GM12878 (cell line): ENCODE data around the gene TOMM40L. TPM values are rescaled to one million over a fixed set of nuclear protein-coding genes. Genes with fewer than 3 reads are reported as not detected.

Experiments
- ATAC-seq: fragments of 200-7000 bp; cut with Tn5 transposase; 3 replicates; pipeline ENCODE4 v1.9.1; 2020; ENCODE audit warnings: mild to moderate bottlenecking, moderate library complexity
- Bru-seq: library from RNA; stranded (reverse); fragments of 400-500 nt; gene quantifications from one replicate; lab custom pipeline; 2021; lab: Mats Ljungman, UMichigan
- BruChase-seq, 2 experiments: library from RNA; stranded (reverse); fragments of 400-500 nt; gene quantifications; one replicate each; lab custom pipeline; 2021; lab: Mats Ljungman, UMichigan
- BruUV-seq: library from RNA; stranded (reverse); fragments of 400-500 nt; replicated peaks from 2 replicates; lab custom pipeline; 2021; lab: Mats Ljungman, UMichigan
- CTCF ChIA-PET: fragments of 300-600 bp; sonication (Branson Sonifier 250); formaldehyde crosslinking; extraction: SDS; loops from one replicate; lab custom pipeline; 2021; ENCODE audit warnings: inconsistent platforms; lab: Yijun Ruan, JAX
- POLR2A ChIA-PET: fragments of 350-600 bp; formaldehyde crosslinking; extraction: SDS; loops from one replicate; lab custom pipeline; 2021; ENCODE audit warnings: inconsistent platforms; lab: Charles Lee
- RAD21 ChIA-PET: fragments of 300-600 bp; sonication (Branson Sonifier 250); formaldehyde crosslinking; loops from one replicate; lab custom pipeline; 2023; ENCODE audit warnings: antibody characterized with exemption; ENCODE audit not compliant: unreplicated experiment; lab: Charles Lee
- SMC1A ChIA-PET: fragments of 300-600 bp; sonication (Branson Sonifier 250); formaldehyde crosslinking; loops from one replicate; lab custom pipeline; 2023; ENCODE audit not compliant: unreplicated experiment, uncharacterized antibody; lab: Charles Lee
- DNase-seq: peaks from one replicate; pipeline ENCODE4 v3.0.0-alpha.2; 2011; ENCODE audit warnings: low read depth, low spot score
- FAIRE-seq: peaks from 3 replicates; lab custom pipeline; 2011; peaks lifted over from hg19 to GRCh38; lab: Jason Lieb, UNC
- H2AFZ ChIP-seq: 2 replicates; pipeline ENCODE4 v1.6.0; 2011; ENCODE audit warnings: low read depth, low read length, control low read depth; ENCODE audit not compliant: control insufficient read depth
- H3K27ac ChIP-seq: 2 replicates; pipeline ENCODE4 v1.5.1; 2011; ENCODE audit warnings: control low read depth; ENCODE audit not compliant: control insufficient read depth, insufficient read depth
- H3K27me3 ChIP-seq, 2 experiments: replicated peaks in 1 of 2; 2 replicates each; pipeline versions ENCODE4 v1.6.0 to v1.6.1; 2011; ENCODE audit warnings: low read length in 1 of 2; ENCODE audit not compliant: control insufficient read depth in 2 of 2, insufficient read depth in 2 of 2
- H3K36me3 ChIP-seq, 2 experiments: 2 replicates each; pipeline ENCODE4 v1.5.1; 2011; ENCODE audit warnings: low read length in 1 of 2; ENCODE audit not compliant: control insufficient read depth in 2 of 2, insufficient read depth in 2 of 2
- H3K4me1 ChIP-seq: 2 replicates; pipeline ENCODE4 v1.6.1; 2011; ENCODE audit warnings: mild to moderate bottlenecking, low read length, moderate library complexity, mixed read lengths; ENCODE audit not compliant: control insufficient read depth, insufficient read depth
- H3K4me2 ChIP-seq: 2 replicates; pipeline ENCODE4 v1.6.0; 2011; ENCODE audit warnings: control low read depth; ENCODE audit not compliant: control insufficient read depth, insufficient read depth
- H3K4me3 ChIP-seq: fragments of 200-600 bp; sonication (generic); 2 replicates; pipeline ENCODE4 v1.5.1; 2016
- H3K79me2 ChIP-seq: 2 replicates; pipeline ENCODE4 v1.6.0; 2011; ENCODE audit warnings: low read length; ENCODE audit not compliant: control insufficient read depth, insufficient read depth
- H3K9ac ChIP-seq: 2 replicates; pipeline ENCODE4 v1.8.0; 2011; ENCODE audit warnings: low read length, control low read depth, mixed read lengths; ENCODE audit not compliant: control insufficient read depth, insufficient read depth
- H3K9me3 ChIP-seq: replicated peaks from 3 replicates; pipeline ENCODE4 v1.5.1; 2011; ENCODE audit warnings: mild to moderate bottlenecking, low read length; ENCODE audit not compliant: control insufficient read depth, insufficient read depth
- H4K20me1 ChIP-seq: 2 replicates; pipeline ENCODE4 v1.6.0; 2011; ENCODE audit not compliant: control insufficient read depth, insufficient read depth
- ATF7 ChIP-seq: fragments of 450-650 bp; IDR thresholded peaks from 2 replicates; pipeline ENCODE4 v1.6.1; 2016; ENCODE audit warnings: low read depth, mild to moderate bottlenecking
- CBX5 ChIP-seq: sonication (generic); IDR thresholded peaks from 2 replicates; pipeline ENCODE4 v1.6.1; 2016; ENCODE audit warnings: low read depth, moderate library complexity, mild to moderate bottlenecking, inconsistent platforms
- CREB1 ChIP-seq: IDR thresholded peaks from 2 replicates; pipeline ENCODE4 v1.6.1; 2012; ENCODE audit warnings: low read depth, mild to moderate bottlenecking, inconsistent platforms
- ESRRA ChIP-seq: IDR thresholded peaks from 2 replicates; pipeline ENCODE4 v1.6.1; 2012; ENCODE audit warnings: mild to moderate bottlenecking, low read length, improper control_type of control experiment
- HDGF ChIP-seq: fragments of 450-650 bp; IDR thresholded peaks from 2 replicates; pipeline ENCODE4 v1.6.1; 2016; ENCODE audit warnings: antibody characterized with exemption
- NFYA ChIP-seq: IDR thresholded peaks from 2 replicates; pipeline ENCODE4 v1.6.1; 2011; ENCODE audit warnings: low read depth, mild to moderate bottlenecking, low read length, improper control_type of control experiment, borderline replicate concordance
- RAD21 ChIP-seq: IDR thresholded peaks from 2 replicates; pipeline ENCODE4 v1.6.1; 2011; ENCODE audit warnings: mild to moderate bottlenecking, low read depth, low read length, moderate library complexity; ENCODE audit not compliant: insufficient read depth
- SIX5 ChIP-seq: IDR thresholded peaks from 2 replicates; pipeline ENCODE4 v1.6.1; 2011; ENCODE audit warnings: mild to moderate bottlenecking, low read depth, low read length, moderate library complexity; ENCODE audit not compliant: severe bottlenecking
- SKIL ChIP-seq: fragments of 450-650 bp; IDR thresholded peaks from 2 replicates; pipeline ENCODE4 v1.6.1; 2017; ENCODE audit warnings: mild to moderate bottlenecking, low read depth, inconsistent platforms; ENCODE audit not compliant: poor library complexity, severe bottlenecking
- STAT1 ChIP-seq: fragments of 450-650 bp; conservative IDR thresholded peaks from 2 replicates; pipeline ENCODE4 v1.6.1; 2014; ENCODE audit warnings: antibody characterized with exemption, mild to moderate bottlenecking
- YY1 ChIP-seq: IDR thresholded peaks from 2 replicates; pipeline ENCODE4 v1.6.1; 2011; ENCODE audit warnings: low read depth, mild to moderate bottlenecking, low read length
- ZNF622 ChIP-seq: fragments of 450-650 bp; IDR thresholded peaks from 2 replicates; pipeline ENCODE4 v1.6.1; 2017; ENCODE audit warnings: mild to moderate bottlenecking, inconsistent platforms
- WGBS: methylation state at CpG from one replicate; pipeline ENCODE4 v1.1.6; 2016; ENCODE audit warnings: low lambda C conversion rate; ENCODE audit not compliant: insufficient replicate concordance, insufficient coverage; ENCODE audit errors: missing lambda C conversion rate; 5-methylcytosine and 5-hydroxymethylcytosine counted together
- in situ Hi-C: fragments of 300-500 bp; cut with MboI; formaldehyde crosslinking; loops from 9 replicates; pipeline ENCODE4 v1.14.3; 2018; ENCODE audit warnings: mixed read lengths
- intact Hi-C: fragments of 100-400 bp; cut with micrococcal nuclease; formaldehyde crosslinking; loops from one replicate; pipeline ENCODE4 v1.14.2; 2022; ENCODE audit not compliant: unreplicated experiment
- long read RNA-seq, 2 experiments: library from polyadenylated mRNA; unstranded; transcript quantifications; one replicate each; pipeline ENCODE4 v2.0.0, GENCODE V29; 2019 to 2020
- polyA minus RNA-seq, 3 experiments: library from RNA; depleted of rRNA, polyadenylated mRNA; stranded (reverse); fragments of >200 nt; gene quantifications; 2 replicates each; pipeline ENCODE4 v1.2.3, GENCODE V29; 2011
- polyA plus RNA-seq, 11 experiments: library from polyadenylated mRNA; depleted of rRNA in 4 of 11; unstranded in 6 of 11; stranded (reverse) in 5 of 11; fragments of >200 nt; fragmentation: Nextera tagmentation in 4 of 11; fragmentation: Illumina TruSeq in 1 of 11; extraction: Ambion mirVana in 4 of 11; extraction: Trizol in 1 of 11; gene quantifications; 1 replicate in 1 of 11; 2 replicates in 10 of 11; pipeline versions ENCODE4 v1.2.1 to v1.2.3, GENCODE V29; 2011 to 2016; ENCODE audit warnings: inconsistent platforms in 2 of 11, missing spikeins in 2 of 11, low read depth in 1 of 11
- total RNA-seq, 4 experiments: library from RNA; depleted of rRNA in 3 of 4; stranded (reverse); fragments of >200 nt in 3 of 4; fragmentation: Illumina TruSeq in 1 of 4; extraction: Trizol in 1 of 4; gene quantifications; 2 replicates each; pipeline versions ENCODE4 v1.2.1 to v1.2.3, GENCODE V29; 2013 to 2021
- TF ChIP-seq, protein P1 (sequence below), 3 experiments: IDR thresholded peaks in 2 of 3; conservative IDR thresholded peaks in 1 of 3; 2 replicates each; pipeline ENCODE4 v1.5.1; 2011; ENCODE audit warnings: low read depth in 3 of 3, low read length in 3 of 3, mild to moderate bottlenecking in 3 of 3, control low read depth in 2 of 3, moderate library complexity in 2 of 3, inconsistent platforms in 1 of 3, mixed read lengths in 1 of 3; ENCODE audit not compliant: control insufficient read depth in 2 of 3, insufficient read depth in 1 of 3; ENCODE audit errors: extremely low read depth in 1 of 3

The TOMM40L gene
- 11.8 and 13.6 TPM in 2 replicates for total RNA-seq (2013; cell fraction: nucleolus; rRNA removed)
- total RNA-seq (2014; rRNA removed): 16.6 and 17.5 TPM in 2 replicates
- total RNA-seq (2014; rRNA removed; fragmentation: Illumina TruSeq; extraction: Trizol): 15.3 and 15.5 TPM in 2 replicates
- total RNA-seq (2021): 18.1 and 21.6 TPM in 2 replicates
- polyA plus RNA-seq (2011; ENCODE audit: low read depth): 5.1 TPM
- polyA plus RNA-seq (2011; rRNA removed): 8.3 and 10.6 TPM in 2 replicates
- polyA plus RNA-seq (2011; cell fraction: cytosol; rRNA removed): 11.9 and 15.1 TPM in 2 replicates
- polyA plus RNA-seq (2011; cell fraction: nucleus; rRNA removed): 21.5 and 22.5 TPM in 2 replicates
- polyA plus RNA-seq (2012): 5.9 and 6.9 TPM in 2 replicates
- 16.5 and 18.5 TPM in 2 replicates for polyA plus RNA-seq (2014; fragmentation: Illumina TruSeq; extraction: Trizol)
- polyA plus RNA-seq (2014; fragmentation: Nextera tagmentation; extraction: Ambion mirVana): 1 to 10 TPM; 5.9 to 10.0 TPM
- polyA plus RNA-seq (2014; rRNA removed): 18.6 and 21.1 TPM in 2 replicates
- 10 to 100 TPM; 12.5 to 16.0 TPM for polyA plus RNA-seq (2016; fragmentation: Nextera tagmentation; extraction: Ambion mirVana)
- 20.1 and 26.5 TPM in 2 replicates for polyA minus RNA-seq (2011; rRNA and poly(A)+ RNA removed)
- polyA minus RNA-seq (2011; cell fraction: cytosol; rRNA and poly(A)+ RNA removed): 4.8 and 7.1 TPM in 2 replicates
- 11.8 and 26.9 TPM in 2 replicates for polyA minus RNA-seq (2011; cell fraction: nucleus; rRNA and poly(A)+ RNA removed)
- percentile 63 among the genes with signal in this experiment for Bru-seq, nascent RNA
- percentile 57 among the genes with signal in this experiment for BruChase-seq, experiment 1, labeled RNA remaining after a 6-hour chase
- BruChase-seq, experiment 2, labeled RNA remaining after a 2-hour chase: percentile 60 among the genes with signal in this experiment
- long read RNA-seq, experiment 1: 0 reads
- long read RNA-seq, experiment 2, partial matches to known transcripts: 0 of 3 reads
- long read RNA-seq, experiment 2, other reads (novel, unspliced or antisense): 3 of 3 reads

DNA sequence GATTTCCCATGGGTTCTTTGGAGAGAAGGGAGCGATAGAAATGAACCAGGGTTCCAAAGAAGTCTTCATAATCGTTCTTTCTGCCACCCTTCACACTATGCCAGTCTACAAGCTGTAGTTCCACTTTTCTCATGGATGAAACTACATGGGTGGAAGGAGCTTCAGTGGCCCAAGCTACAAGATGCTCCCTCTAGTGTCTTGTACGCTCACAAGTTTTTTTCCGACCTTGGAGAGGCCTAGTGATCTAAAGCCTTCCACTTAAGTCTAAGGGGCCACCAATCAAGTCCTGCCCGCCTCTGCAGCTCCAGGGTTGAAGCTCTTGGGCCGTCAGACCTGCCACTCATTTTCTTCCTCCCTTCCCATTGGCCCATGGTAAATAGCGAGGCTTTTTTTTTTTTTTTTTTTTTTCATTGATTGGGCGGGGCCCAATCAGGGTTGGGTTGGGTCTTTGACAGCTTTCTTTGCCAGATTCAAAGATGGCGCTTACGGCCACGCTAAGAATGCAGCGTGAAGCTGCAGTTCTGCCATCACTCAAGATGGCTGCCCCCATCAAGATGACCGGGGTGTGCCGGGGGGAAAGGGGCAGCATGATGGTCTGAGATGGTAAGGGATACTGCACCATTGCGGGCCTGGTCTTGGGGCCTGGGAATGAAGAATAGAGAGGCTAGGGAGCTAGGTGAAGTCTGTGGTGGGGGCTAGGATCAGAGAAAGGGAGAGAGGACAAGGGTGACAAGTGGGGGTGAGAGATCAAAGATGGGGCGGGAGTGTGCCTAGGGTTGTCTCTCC lies at the start of gene TOMM40L:
TSS of gene TOMM40L (plus strand) at position 527 of the 786 bp plus-strand sequence. CDS start 430 bp downstream, outside the sequence.
- H3K9ac ChIP-seq: peak within 1 kb of the TSS; percentile 77
- in situ Hi-C loops (loop anchor here (5.0 kb wide), 2 partner anchors 67 to 157 kb away; no protein-coding TSS in a partner anchor), intact Hi-C loops (loop anchor here (1.0 to 5.0 kb wide), 4 partner anchors 23 to 82 kb away; partner anchors contain the start of genes MPZ and NDUFS2)
- ChIA-PET RAD21 (interaction anchor here (0.7 to 5.0 kb wide), 36 partner anchors 9 to 1302 kb away, joined by 3 to 77 read pairs (median 7); partner anchors contain the start of genes ADAMTS4, B4GALT3, CFAP126 and DEDD), SMC1A (interaction anchor here (0.6 to 6.3 kb wide), 36 partner anchors 9 to 825 kb away, joined by 3 to 72 read pairs (median 6); partner anchors contain the start of genes CFAP126, FCER1G, NDUFS2 and PPOX), CTCF (interaction anchor here (0.6 to 17.1 kb wide), 44 partner anchors 9 to 524 kb away, joined by 3 to 385 read pairs (median 4); partner anchors contain the start of genes ADAMTS4, B4GALT3, CFAP126 and DUSP12), POLR2A (interaction anchor here (0.6 to 1.6 kb wide), 21 partner anchors 15 to 268 kb away, joined by 3 to 22 read pairs (median 4); partner anchors contain the start of genes CFAP126, NDUFS2 and PPOX)
- peaks cover 10% of the 10 kb centered on the region for H3K79me2 ChIP-seq
- H3K36me3 ChIP-seq: peaks cover 3 to 4% of the 10 kb centered on the region in 2 experiments; a peak in 2 of 4 replicates
- no peaks in the 10 kb centered on the region for H4K20me1 ChIP-seq
- peak within 1 kb of the TSS; percentile 70 for H3K27ac ChIP-seq
- H3K4me1 ChIP-seq: peaks cover 19% of the 10 kb centered on the region
- H3K9me3 ChIP-seq: no peaks in the 10 kb centered on the region
- 6% methylated on average over 16 of the region's 16 CpGs for WGBS
- no peaks in the 10 kb centered on the region for H3K27me3 ChIP-seq
- BruUV-seq: no TSS peak
- FAIRE-seq (peak; percentile 94), ATAC-seq (peak; percentile 96), DNase-seq (peak; percentile 97)
- H3K4me2 ChIP-seq: peak within 1 kb of the TSS; percentile 95
- H2AFZ ChIP-seq: peak within 1 kb of the TSS; percentile 98
- peak within 1 kb of the TSS; percentile 83 for H3K4me3 ChIP-seq
- TF ChIP-seq SKIL (peak; percentile 33), ZNF622 (no peak), RAD21 (peak; percentile 61), YY1 (peak; percentile 100), SIX5 (peak; percentile 79), CREB1 (peak; percentile 73), ATF7 (peak; percentile 34; the same call in 1 of the 2 replicates), ESRRA (0 out of 2 replicates have a peak, but pooled peaks have one; percentile 43), STAT1 (no peak), CBX5 (no peak), HDGF (peak; percentile 62), NFYA (peak; percentile 16)
- TF ChIP-seq, protein P1, sequence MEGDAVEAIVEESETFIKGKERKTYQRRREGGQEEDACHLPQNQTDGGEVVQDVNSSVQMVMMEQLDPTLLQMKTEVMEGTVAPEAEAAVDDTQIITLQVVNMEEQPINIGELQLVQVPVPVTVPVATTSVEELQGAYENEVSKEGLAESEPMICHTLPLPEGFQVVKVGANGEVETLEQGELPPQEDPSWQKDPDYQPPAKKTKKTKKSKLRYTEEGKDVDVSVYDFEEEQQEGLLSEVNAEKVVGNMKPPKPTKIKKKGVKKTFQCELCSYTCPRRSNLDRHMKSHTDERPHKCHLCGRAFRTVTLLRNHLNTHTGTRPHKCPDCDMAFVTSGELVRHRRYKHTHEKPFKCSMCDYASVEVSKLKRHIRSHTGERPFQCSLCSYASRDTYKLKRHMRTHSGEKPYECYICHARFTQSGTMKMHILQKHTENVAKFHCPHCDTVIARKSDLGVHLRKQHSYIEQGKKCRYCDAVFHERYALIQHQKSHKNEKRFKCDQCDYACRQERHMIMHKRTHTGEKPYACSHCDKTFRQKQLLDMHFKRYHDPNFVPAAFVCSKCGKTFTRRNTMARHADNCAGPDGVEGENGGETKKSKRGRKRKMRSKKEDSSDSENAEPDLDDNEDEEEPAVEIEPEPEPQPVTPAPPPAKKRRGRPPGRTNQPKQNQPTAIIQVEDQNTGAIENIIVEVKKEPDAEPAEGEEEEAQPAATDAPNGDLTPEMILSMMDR (IDR thresholded peaks at IDR 0.05 in 2 of 3, conservative IDR thresholded peaks at IDR 0.05 in 1 of 3; ENCODE audit: control insufficient read depth in 2 of 3, extremely low read depth in 1 of 3, insufficient read depth in 1 of 3, low read depth in 3 of 3, low read length in 3 of 3): peak; percentile 61 to 66 (median 64)
